ENCODE measurements around the gene SHC4.

Gene SHC4

GRCh38 chr15:48954538-48954937 is 9.2 kb downstream of the SHC4 start:
- TF ChIP-seq ZFX (IDR thresholded peaks at IDR 0.05) (no peak), CTCF (conservative IDR thresholded peaks at IDR 0.05) (no peak)
- H3K27ac ChIP-seq, result no peak overlapping the region

GRCh38 chr15:48946840-48947187 is 16.9 kb downstream of the SHC4 start:
- no peak overlapping the region for H3K27ac ChIP-seq
- TF ChIP-seq ZFX (IDR thresholded peaks at IDR 0.05) (no peak), CTCF (conservative IDR thresholded peaks at IDR 0.05) (no peak)

GRCh38 chr15:48946074-48946839 is 17.5 kb downstream of the SHC4 start:
- TF ChIP-seq CTCF (conservative IDR thresholded peaks at IDR 0.05) (no peak), ZFX (IDR thresholded peaks at IDR 0.05) (no peak)
- H3K27ac ChIP-seq, result no peak overlapping the region

GRCh38 chr15:48945386-48945785 is 18.3 kb downstream of the SHC4 start:
- no peak for TF ChIP-seq ZFX (IDR thresholded peaks at IDR 0.05)
- TF ChIP-seq CTCF (conservative IDR thresholded peaks at IDR 0.05), result no peak
- no peak overlapping the region for H3K27ac ChIP-seq

GRCh38 chr15:48941904-48942303 is 21.8 kb downstream of the SHC4 start:
- TF ChIP-seq ZFX (IDR thresholded peaks at IDR 0.05) (no peak), CTCF (conservative IDR thresholded peaks at IDR 0.05) (no peak)
- H3K27ac ChIP-seq, result no peak overlapping the region

GRCh38 chr15:48940508-48940907 is 23.2 kb downstream of the SHC4 start:
- no peak overlapping the region for H3K27ac ChIP-seq
- no peak for TF ChIP-seq ZFX (IDR thresholded peaks at IDR 0.05)
- TF ChIP-seq CTCF (conservative IDR thresholded peaks at IDR 0.05), result no peak

GRCh38 chr15:48939648-48940047 is 24.1 kb downstream of the SHC4 start:
- H3K27ac ChIP-seq, result no peak overlapping the region
- TF ChIP-seq CTCF (conservative IDR thresholded peaks at IDR 0.05) (no peak), ZFX (IDR thresholded peaks at IDR 0.05) (no peak)

Data from C4-2B (cell line).